PC-3 (cell line): ENCODE measurements around the gene BCL3. TPM values are rescaled to one million over a fixed set of nuclear protein-coding genes. Genes with fewer than 3 reads are reported as not detected.

ENCODE experiments used
- ATAC-seq: fragments of 200-7000 bp; cut with Tn5 transposase; 2 replicates; pipeline ENCODE4 v1.9.1; 2020; ENCODE audit warnings: mild to moderate bottlenecking, moderate library complexity
- BruUV-seq: library from RNA; stranded (reverse); fragments of 400-500 nt; replicated peaks from 2 replicates; lab custom pipeline; 2021; lab: Mats Ljungman, UMichigan
- CTCF ChIA-PET: fragments of 300-600 bp; sonication (Branson Sonifier 250); formaldehyde crosslinking; loops from one replicate; lab custom pipeline; 2022; ENCODE audit warnings: antibody characterized with exemption; lab: Charles Lee
- POLR2A ChIA-PET: fragments of 300-600 bp; sonication (Branson Sonifier 250); formaldehyde crosslinking; loops from one replicate; lab custom pipeline; 2022; ENCODE audit warnings: antibody characterized with exemption; ENCODE audit not compliant: unreplicated experiment; lab: Charles Lee
- DNase-seq: peaks from one replicate; pipeline ENCODE4 v3.0.0-alpha.2; 2015
- H2AFZ ChIP-seq: fragments of 300-600 bp; sonication (generic); 2 replicates; pipeline ENCODE4 v1.6.0; 2016; ENCODE audit warnings: antibody characterized with exemption, low read length
- H3F3A ChIP-seq: fragments of 300-600 bp; sonication (generic); one replicate; pipeline ENCODE4 v1.6.0; 2017; ENCODE audit warnings: antibody characterized with exemption, low read length, control low read depth, mild to moderate bottlenecking; ENCODE audit not compliant: unreplicated experiment
- H3K27ac ChIP-seq: fragments of 300-600 bp; sonication (generic); 2 replicates; pipeline ENCODE4 v1.5.1; 2016; ENCODE audit warnings: mild to moderate bottlenecking, low read length
- H3K27me3 ChIP-seq: fragments of 300-600 bp; sonication (generic); 2 replicates; pipeline ENCODE4 v1.6.1; 2016; ENCODE audit warnings: low read length, mixed read lengths
- H3K36me3 ChIP-seq: fragments of 300-600 bp; sonication (generic); 2 replicates; pipeline ENCODE4 v1.6.1; 2016; ENCODE audit warnings: low read depth, mixed run types, low read length, mixed read lengths
- H3K4me1 ChIP-seq: fragments of 300-600 bp; sonication (generic); 2 replicates; pipeline ENCODE4 v1.5.1; 2016; ENCODE audit warnings: low read length; ENCODE audit not compliant: insufficient read depth
- H3K4me2 ChIP-seq: fragments of 300-600 bp; sonication (generic); 2 replicates; pipeline ENCODE4 v1.6.0; 2016; ENCODE audit warnings: low read length
- H3K4me3 ChIP-seq: fragments of 300-600 bp; sonication (generic); 2 replicates; pipeline ENCODE4 v1.5.1; 2016; ENCODE audit warnings: mild to moderate bottlenecking, low read length, mixed read lengths
- H3K79me2 ChIP-seq: fragments of 300-600 bp; sonication (generic); 2 replicates; pipeline ENCODE4 v1.6.1; 2017; ENCODE audit warnings: low read length, mixed read lengths
- H3K9ac ChIP-seq: fragments of 300-600 bp; sonication (generic); 2 replicates; pipeline ENCODE4 v1.6.0; 2016; ENCODE audit warnings: mild to moderate bottlenecking, low read length
- H3K9me2 ChIP-seq: fragments of 300-600 bp; sonication (generic); replicated peaks from 2 replicates; pipeline ENCODE4 v1.6.1; 2016; ENCODE audit warnings: mixed run types, low read length, mixed read lengths
- H3K9me3 ChIP-seq: fragments of 300-600 bp; sonication (generic); 2 replicates; pipeline ENCODE4 v1.6.1; 2016; ENCODE audit warnings: low read length, mixed read lengths
- H4K20me1 ChIP-seq: fragments of 300-600 bp; sonication (generic); 2 replicates; pipeline ENCODE4 v1.6.1; 2016; ENCODE audit warnings: low read length, mixed read lengths
- CTCF ChIP-seq: fragments of 300-600 bp; sonication (generic); conservative IDR thresholded peaks from 2 replicates; pipeline ENCODE4 v1.5.1; 2017; ENCODE audit warnings: antibody characterized with exemption, low read depth, mild to moderate bottlenecking, low read length
- EZH2 ChIP-seq: fragments of 300-600 bp; sonication (generic); IDR thresholded peaks from one replicate; pipeline ENCODE4 v1.6.1; 2017; ENCODE audit warnings: antibody characterized with exemption, mild to moderate bottlenecking, low read length; ENCODE audit not compliant: unreplicated experiment
- EZH2phosphoT487 ChIP-seq: fragments of 300-600 bp; sonication (generic); IDR thresholded peaks from 2 replicates; pipeline ENCODE4 v1.6.1; 2018; ENCODE audit warnings: mild to moderate bottlenecking, antibody characterized with exemption, low read length, borderline replicate concordance
- intact Hi-C: fragments of 100-400 bp; cut with micrococcal nuclease; formaldehyde crosslinking; loops from 2 replicates; pipeline ENCODE4 v1.9.0; 2023
- total RNA-seq: library from RNA; depleted of rRNA; stranded (reverse); fragments of >200 nt; gene quantifications from 2 replicates; pipeline ENCODE4 v1.2.3, GENCODE V29; 2014

Gene BCL3
- total RNA-seq, 1 experiment from 2014 or later = 25.5 TPM

- Histone ChIP-seq H3K27me3 (no peaks in the 10 kb centered on the region), H3K9ac (no peak overlapping the region), H3K4me2 (no peak overlapping the region), H3K4me3 (no peak overlapping the region), H4K20me1 (no peaks in the 10 kb centered on the region), H3K79me2 (no peaks in the 10 kb centered on the region), H3K4me1 (no peaks in the 10 kb centered on the region), H2AFZ (no peak overlapping the region), H3K27ac (no peak overlapping the region), H3K36me3 (no peaks in the 10 kb centered on the region), H3F3A (no peaks in the 10 kb centered on the region), H3K9me2 (no peaks in the 10 kb centered on the region), H3K9me3 (no peaks in the 10 kb centered on the region)
- ATAC-seq (no peak), DNase-seq (no peak)
- CTCF ChIA-PET = no interaction called here
- no TSS peak for BruUV-seq
- TF ChIP-seq CTCF (no peak), EZH2phosphoT487 (no peak), EZH2 (no peak)
- intact Hi-C loops = no loop called here
- POLR2A ChIA-PET = no interaction called here
Measured at GRCh38 chr19:44701228-44701627, 47.3 kb upstream of the BCL3 start.

- TF ChIP-seq EZH2phosphoT487 (no peak), EZH2 (no peak), CTCF (no peak)
- Histone ChIP-seq H3K79me2 (no peaks in the 10 kb centered on the region), H3K4me3 (no peak overlapping the region), H3F3A (no peaks in the 10 kb centered on the region), H3K9ac (no peak overlapping the region), H3K27me3 (no peaks in the 10 kb centered on the region), H3K27ac (no peak overlapping the region), H2AFZ (no peak overlapping the region), H3K4me2 (no peak overlapping the region), H3K36me3 (no peaks in the 10 kb centered on the region), H3K9me2 (no peaks in the 10 kb centered on the region), H3K4me1 (no peaks in the 10 kb centered on the region), H3K9me3 (no peaks in the 10 kb centered on the region), H4K20me1 (no peaks in the 10 kb centered on the region)
- intact Hi-C loops = no loop called here
- BruUV-seq = no TSS peak
- no peak for DNase-seq
- CTCF ChIA-PET = no interaction called here
- no peak for ATAC-seq
- POLR2A ChIA-PET = no interaction called here
Measured at GRCh38 chr19:44702551-44703176, 45.8 kb upstream of the BCL3 start.

GRCh38 chr19:44703336-44704078 is 45.0 kb upstream of the BCL3 start:
- ChIA-PET CTCF (no interaction called here), POLR2A (no interaction called here)
- Histone ChIP-seq H2AFZ (no peak overlapping the region), H3K27ac (no peak overlapping the region), H3K79me2 (no peaks in the 10 kb centered on the region), H3K4me3 (no peak overlapping the region), H3K9ac (no peak overlapping the region), H3K36me3 (no peaks in the 10 kb centered on the region), H3K9me3 (no peaks in the 10 kb centered on the region), H3F3A (no peaks in the 10 kb centered on the region), H3K4me1 (no peaks in the 10 kb centered on the region), H3K9me2 (no peaks in the 10 kb centered on the region), H3K4me2 (no peak overlapping the region), H3K27me3 (no peaks in the 10 kb centered on the region), H4K20me1 (no peaks in the 10 kb centered on the region)
- TF ChIP-seq EZH2 (no peak), CTCF (no peak), EZH2phosphoT487 (no peak)
- no TSS peak for BruUV-seq
- intact Hi-C loops = no loop called here
- DNase-seq (no peak), ATAC-seq (no peak)
